Uterus (tissue), 4 donors: ENCODE results near the gene RAD54L. TPM values are rescaled to one million over a fixed set of nuclear protein-coding genes. Genes with fewer than 3 reads are reported as not detected.
A peak's percentile ranks its signal among the peaks of the same experiment; 100 is the strongest.

Source experiments
- DNase-seq, 2 donors: peaks; one replicate each; pipeline ENCODE4 v3.0.0-alpha.2; 2019 to 2020
- H3K27ac ChIP-seq, 2 donors: fragments of 200-600 bp; sonication (generic); 1 replicate in 1 of 2; 2 replicates in 1 of 2; pipeline ENCODE4 v1.5.1; 2016 to 2018
- H3K27me3 ChIP-seq, 2 donors: fragments of 200-600 bp; sonication (generic); one replicate each; pipeline ENCODE4 v1.5.1; 2018 to 2019; ENCODE audit warnings: control low read depth in 1 of 2
- H3K36me3 ChIP-seq, 2 donors: fragments of 200-600 bp; sonication (generic); one replicate each; pipeline ENCODE4 v1.5.1; 2019; ENCODE audit warnings: control low read depth in 1 of 2
- H3K4me1 ChIP-seq, 2 donors: fragments of 200-600 bp; sonication (generic); one replicate each; pipeline ENCODE4 v1.5.1; 2018 to 2019; ENCODE audit warnings: control low read depth in 1 of 2
- H3K4me3 ChIP-seq, 2 donors: fragments of 200-600 bp; sonication (generic); 1 replicate in 1 of 2; 2 replicates in 1 of 2; pipeline ENCODE4 v1.5.1; 2018 to 2019; ENCODE audit warnings: mild to moderate bottlenecking in 1 of 2
- H3K9me3 ChIP-seq, 2 donors: fragments of 200-600 bp; sonication (generic); one replicate each; pipeline ENCODE4 v1.5.1; 2019; ENCODE audit warnings: control low read depth in 1 of 2
- POLR2A ChIP-seq, 2 donors: fragments of 450-650 bp; IDR thresholded peaks; one replicate each; pipeline ENCODE4 v1.6.1; 2016; ENCODE audit warnings: antibody characterized with exemption in 2 of 2, mild to moderate bottlenecking in 1 of 2, moderate library complexity in 1 of 2
- intact Hi-C: fragments of 100-400 bp; cut with DNase I; formaldehyde crosslinking; loops from one replicate; pipeline ENCODE4 v1.15.1; 2023; ENCODE audit warnings: low total_unique reads
- total RNA-seq, 4 donors: library from RNA; depleted of rRNA in 3 of 4; stranded (reverse); fragments of >200 nt in 3 of 4; gene quantifications; one replicate each; pipeline versions ENCODE4 v1.1.0 to v1.2.4, GENCODE V29; 2014 to 2023
- TF ChIP-seq, protein P1 (sequence below), 4 experiments: fragments of 200-600 bp in 2 of 4; fragments of 450-650 bp in 2 of 4; sonication (generic) in 2 of 4; IDR thresholded peaks; one replicate each; pipeline ENCODE4 v1.5.1; 2016 to 2019; ENCODE audit warnings: antibody characterized with exemption in 4 of 4, mild to moderate bottlenecking in 2 of 4, moderate library complexity in 1 of 4
- donor health status: DM: yes; HTN: yes; CAD: no.

Gene RAD54L
- total RNA-seq, 4 donors from 2014 or later = 1.2 to 7.3 TPM; not detected in 2

GRCh38 chr1:46246548-46247435 lies 771 bp upstream of the RAD54L start:
- H3K4me3 ChIP-seq = peak overlapping the region; percentile 43 to 62
- TF ChIP-seq, protein P1, sequence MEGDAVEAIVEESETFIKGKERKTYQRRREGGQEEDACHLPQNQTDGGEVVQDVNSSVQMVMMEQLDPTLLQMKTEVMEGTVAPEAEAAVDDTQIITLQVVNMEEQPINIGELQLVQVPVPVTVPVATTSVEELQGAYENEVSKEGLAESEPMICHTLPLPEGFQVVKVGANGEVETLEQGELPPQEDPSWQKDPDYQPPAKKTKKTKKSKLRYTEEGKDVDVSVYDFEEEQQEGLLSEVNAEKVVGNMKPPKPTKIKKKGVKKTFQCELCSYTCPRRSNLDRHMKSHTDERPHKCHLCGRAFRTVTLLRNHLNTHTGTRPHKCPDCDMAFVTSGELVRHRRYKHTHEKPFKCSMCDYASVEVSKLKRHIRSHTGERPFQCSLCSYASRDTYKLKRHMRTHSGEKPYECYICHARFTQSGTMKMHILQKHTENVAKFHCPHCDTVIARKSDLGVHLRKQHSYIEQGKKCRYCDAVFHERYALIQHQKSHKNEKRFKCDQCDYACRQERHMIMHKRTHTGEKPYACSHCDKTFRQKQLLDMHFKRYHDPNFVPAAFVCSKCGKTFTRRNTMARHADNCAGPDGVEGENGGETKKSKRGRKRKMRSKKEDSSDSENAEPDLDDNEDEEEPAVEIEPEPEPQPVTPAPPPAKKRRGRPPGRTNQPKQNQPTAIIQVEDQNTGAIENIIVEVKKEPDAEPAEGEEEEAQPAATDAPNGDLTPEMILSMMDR (IDR thresholded peaks at IDR 0.05) = no peak
- TF ChIP-seq POLR2A (IDR thresholded peaks at IDR 0.05) = no peak
- H3K9me3 ChIP-seq = no peaks in the 10 kb centered on the region
- DNase-seq = no peak
- intact Hi-C loops = no loop called here
- peak overlapping the region; percentile 27 to 64 for H3K27ac ChIP-seq
- H3K36me3 ChIP-seq = no peaks in the 10 kb centered on the region
- H3K4me1 ChIP-seq = no peaks in the 10 kb centered on the region
- H3K27me3 ChIP-seq = no peaks in the 10 kb centered on the region

GRCh38 chr1:46248122-46248920 lies 758 bp downstream of the RAD54L start:
- intact Hi-C loops = no loop called here
- H3K27ac ChIP-seq = no peak overlapping the region
- no peaks in the 10 kb centered on the region for H3K36me3 ChIP-seq
- no peaks in the 10 kb centered on the region for H3K4me1 ChIP-seq
- peak; percentile 31 to 40 for DNase-seq
- H3K9me3 ChIP-seq = no peaks in the 10 kb centered on the region
- no peak for TF ChIP-seq POLR2A (IDR thresholded peaks at IDR 0.05)
- TF ChIP-seq, protein P1 (IDR thresholded peaks at IDR 0.05) = no peak
- H3K4me3 ChIP-seq = peak overlapping the region in 1 of 2 donors; percentile 50
- H3K27me3 ChIP-seq = no peaks in the 10 kb centered on the region

GRCh38 chr1:46254668-46255067 lies 7.1 kb downstream of the RAD54L start:
- no peak for DNase-seq
- Histone ChIP-seq H3K27ac (no peak overlapping the region), H3K36me3 (no peaks in the 10 kb centered on the region), H3K27me3 (no peaks in the 10 kb centered on the region), H3K9me3 (no peaks in the 10 kb centered on the region), H3K4me3 (no peak overlapping the region), H3K4me1 (no peaks in the 10 kb centered on the region)
- TF ChIP-seq, protein P1 (IDR thresholded peaks at IDR 0.05) = no peak
- TF ChIP-seq POLR2A (IDR thresholded peaks at IDR 0.05) = no peak
- intact Hi-C loops = no loop called here

DNA sequence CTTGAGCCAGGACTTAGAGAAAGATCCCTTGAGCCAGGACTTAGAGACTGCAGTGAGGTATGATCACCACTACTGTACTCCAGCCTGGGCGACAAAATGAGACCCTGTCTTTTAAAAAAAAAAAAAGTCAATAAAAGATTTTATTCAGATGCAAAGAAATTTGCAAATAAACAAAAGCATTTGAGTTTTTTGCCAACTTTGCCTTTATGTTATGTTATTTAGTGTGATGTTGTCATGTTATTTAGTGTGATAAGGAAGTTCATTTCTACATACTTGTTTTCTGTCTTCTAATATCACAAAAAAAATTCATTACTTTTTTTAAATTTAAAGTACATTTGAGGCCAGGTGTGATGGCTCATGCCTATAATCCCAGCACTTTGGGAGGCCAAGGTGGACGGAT lies 9.0 kb downstream of the RAD54L start:
- Histone ChIP-seq H3K27me3 (no peaks in the 10 kb centered on the region), H3K4me1 (no peaks in the 10 kb centered on the region), H3K4me3 (no peak overlapping the region), H3K27ac (no peak overlapping the region), H3K36me3 (no peaks in the 10 kb centered on the region), H3K9me3 (no peaks in the 10 kb centered on the region)
- TF ChIP-seq, protein P1 (IDR thresholded peaks at IDR 0.05) = no peak
- no peak for TF ChIP-seq POLR2A (IDR thresholded peaks at IDR 0.05)
- no peak for DNase-seq
- intact Hi-C loops = no loop called here

- Histone ChIP-seq H3K4me1 (no peaks in the 10 kb centered on the region), H3K4me3 (no peak overlapping the region), H3K9me3 (no peaks in the 10 kb centered on the region), H3K27ac (no peak overlapping the region), H3K36me3 (no peaks in the 10 kb centered on the region), H3K27me3 (no peaks in the 10 kb centered on the region)
- DNase-seq = no peak
- intact Hi-C loops = no loop called here
- TF ChIP-seq POLR2A (IDR thresholded peaks at IDR 0.05) = no peak
- TF ChIP-seq, protein P1 (IDR thresholded peaks at IDR 0.05) = no peak
These were observed 14.9 kb downstream of the RAD54L start for GRCh38 chr1:46262508-46262907.
